K562 (cell line): ENCODE results near the gene VDR. TPM values are rescaled to one million over a fixed set of nuclear protein-coding genes. Genes with fewer than 3 reads are reported as not detected.

Source experiments
- BRF1 ChIP-seq: IDR thresholded peaks from 3 replicates; pipeline ENCODE4 v1.6.1; 2011; ENCODE audit warnings: borderline replicate concordance, mild to moderate bottlenecking; ENCODE audit not compliant: insufficient read length; ENCODE audit errors: extremely low read depth
- CREBBP ChIP-seq: IDR thresholded peaks from one replicate; pipeline ENCODE4 v1.6.1; 2012; ENCODE audit warnings: low read depth, mild to moderate bottlenecking, control low read depth, inconsistent platforms, low read length
- DDX20 ChIP-seq: fragments of 450-650 bp; IDR thresholded peaks from 2 replicates; pipeline ENCODE4 v1.6.1; 2016; ENCODE audit warnings: missing genetic modification characterization, low read depth, mild to moderate bottlenecking, missing compliant biosample characterization, moderate library complexity
- DIDO1 ChIP-seq: fragments of 450-650 bp; IDR thresholded peaks from 2 replicates; pipeline ENCODE4 v1.6.1; 2016; ENCODE audit warnings: low read depth, missing biosample characterization, missing genetic modification characterization
- EP400 ChIP-seq: fragments of 450-650 bp; IDR thresholded peaks from 2 replicates; pipeline ENCODE4 v1.6.1; 2017; ENCODE audit warnings: antibody characterized with exemption, mild to moderate bottlenecking, moderate library complexity
- HCFC1 ChIP-seq: IDR thresholded peaks from 2 replicates; pipeline ENCODE4 v1.6.1; 2012; ENCODE audit warnings: low read depth, low read length, improper control_type of control experiment
- HDAC2 ChIP-seq: fragments of 450-650 bp; IDR thresholded peaks from 2 replicates; pipeline ENCODE4 v1.6.1; 2016; ENCODE audit warnings: mild to moderate bottlenecking
- MEF2A ChIP-seq: IDR thresholded peaks from 2 replicates; pipeline ENCODE4 v1.6.1; 2011; ENCODE audit warnings: low read depth, mild to moderate bottlenecking, low read length, moderate library complexity; ENCODE audit not compliant: control insufficient read depth
- NFXL1 ChIP-seq: fragments of 450-650 bp; formaldehyde crosslinking; IDR thresholded peaks from 2 replicates; pipeline ENCODE4 v1.4.0; 2021; ENCODE audit warnings: mild to moderate bottlenecking
- POLR2AphosphoS2 ChIP-seq: IDR thresholded peaks from 2 replicates; pipeline ENCODE4 v1.6.1; 2012; ENCODE audit warnings: low read length, improper control_type of control experiment
- SP1 ChIP-seq: sonication (generic); formaldehyde crosslinking; IDR thresholded peaks from 2 replicates; pipeline ENCODE4 v1.8.1; 2022; ENCODE audit warnings: mild to moderate bottlenecking, missing genetic modification reagents
- TCF3 ChIP-seq: sonication (generic); formaldehyde crosslinking; IDR thresholded peaks from 2 replicates; pipeline ENCODE4 v1.4.0; 2020; ENCODE audit warnings: mild to moderate bottlenecking, missing genetic modification reagents
- ZNF174 ChIP-seq: fragments of 250-450 bp; sonication (Bioruptor Pico); IDR thresholded peaks from 2 replicates; pipeline ENCODE4 v1.4.0; 2020; ENCODE audit warnings: mild to moderate bottlenecking
- ZNF212 ChIP-seq: fragments of 450-650 bp; formaldehyde crosslinking; IDR thresholded peaks from 2 replicates; pipeline ENCODE4 v1.4.0; 2020; ENCODE audit warnings: mild to moderate bottlenecking
- ZNF232 ChIP-seq: sonication (generic); formaldehyde crosslinking; IDR thresholded peaks from 2 replicates; pipeline ENCODE4 v1.8.0; 2022; ENCODE audit warnings: mild to moderate bottlenecking, missing genetic modification reagents
- ZNF586 ChIP-seq: fragments of 450-650 bp; formaldehyde crosslinking; conservative IDR thresholded peaks from 2 replicates; pipeline ENCODE4 v1.4.0; 2020; ENCODE audit warnings: mild to moderate bottlenecking, moderate library complexity
- polyA plus RNA-seq, 8 experiments: library from polyadenylated mRNA; depleted of rRNA in 4 of 8; stranded (reverse) in 5 of 8; unstranded in 3 of 8; fragments of >200 nt; fragmentation: Nextera tagmentation in 2 of 8; fragmentation: Illumina TruSeq in 1 of 8; extraction: Ambion mirVana in 2 of 8; extraction: Trizol in 1 of 8; gene quantifications; 2 replicates each; pipeline versions ENCODE4 v1.2.1 to v1.2.3, GENCODE V29; 2011 to 2014; ENCODE audit warnings: inconsistent platforms in 1 of 8, missing spikeins in 1 of 8
- total RNA-seq, 7 experiments: library from RNA; depleted of rRNA in 6 of 7; stranded (reverse); fragments of >200 nt in 6 of 7; fragmentation: Illumina TruSeq in 2 of 7; extraction: Trizol in 2 of 7; gene quantifications; 2 replicates each; pipeline versions ENCODE4 v1.2.1 to v1.2.3, GENCODE V29; 2011 to 2021; ENCODE audit warnings: low replicate concordance in 1 of 7
- TF ChIP-seq, protein P1 (sequence below), 2 experiments: fragments of 450-650 bp; IDR thresholded peaks; 2 replicates each; pipeline ENCODE4 v1.6.1; 2016
- TF ChIP-seq, protein P2 (sequence below): conservative IDR thresholded peaks from 2 replicates; pipeline ENCODE4 v1.6.1; 2011; ENCODE audit warnings: low read depth, mild to moderate bottlenecking, low read length; ENCODE audit not compliant: control insufficient read depth
- TF ChIP-seq, protein P3 (sequence below): fragments of 450-650 bp; formaldehyde crosslinking; IDR thresholded peaks from 2 replicates; pipeline ENCODE4 v1.4.0; 2022; ENCODE audit warnings: mild to moderate bottlenecking, moderate library complexity
- TF ChIP-seq, protein P4 (sequence below): fragments of 450-650 bp; IDR thresholded peaks from 2 replicates; pipeline ENCODE4 v1.6.1; 2017; ENCODE audit warnings: antibody characterized with exemption
- TF ChIP-seq, protein P5 (sequence below): sonication (generic); formaldehyde crosslinking; IDR thresholded peaks from 2 replicates; pipeline ENCODE4 v1.8.0; 2022; ENCODE audit warnings: missing genetic modification reagents, mild to moderate bottlenecking, borderline replicate concordance

The VDR gene
- total and polyA plus RNA-seq, 9 of the 15 experiments (the other 6 are each of a cell fraction or from before 2014, with no cell fraction given), result 0.61 to 4.8 (median 2.0) TPM

DNA sequence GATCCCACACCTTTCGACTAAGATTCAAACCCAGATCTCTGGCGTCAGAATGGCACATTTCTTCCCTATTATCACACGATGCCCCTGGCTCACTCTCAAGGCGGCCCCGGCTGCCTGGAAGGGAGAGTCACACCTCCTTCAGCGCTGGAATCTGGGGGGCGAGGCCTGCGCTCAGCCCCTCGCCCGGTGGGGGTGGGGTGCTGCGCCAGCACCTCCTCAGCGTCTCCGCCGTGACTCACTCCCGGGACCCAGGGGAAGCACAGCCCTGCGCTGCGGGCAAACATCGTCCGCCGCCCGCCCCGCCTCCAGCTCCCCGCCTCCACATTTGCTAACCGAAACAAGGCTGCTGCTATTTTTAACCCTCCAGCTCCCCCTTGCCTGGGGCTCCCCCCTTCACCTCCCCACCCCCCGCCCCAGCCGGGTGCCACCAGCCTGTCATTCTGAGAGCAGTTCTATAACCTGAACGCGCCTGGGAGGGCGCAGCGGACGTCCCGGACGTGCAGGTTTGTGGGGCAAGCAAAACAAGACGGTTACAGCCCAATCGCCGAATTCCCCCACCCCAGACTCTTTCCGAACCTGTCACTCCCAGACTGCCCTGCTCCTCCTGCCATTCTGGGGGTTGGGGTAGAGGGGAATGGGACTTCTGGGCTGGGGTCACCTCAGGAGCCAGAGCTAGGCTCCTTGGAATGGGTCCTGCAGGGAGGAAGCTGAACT is 91.8 kb downstream of the VDR start (continued):
- TF ChIP-seq, protein P1, sequence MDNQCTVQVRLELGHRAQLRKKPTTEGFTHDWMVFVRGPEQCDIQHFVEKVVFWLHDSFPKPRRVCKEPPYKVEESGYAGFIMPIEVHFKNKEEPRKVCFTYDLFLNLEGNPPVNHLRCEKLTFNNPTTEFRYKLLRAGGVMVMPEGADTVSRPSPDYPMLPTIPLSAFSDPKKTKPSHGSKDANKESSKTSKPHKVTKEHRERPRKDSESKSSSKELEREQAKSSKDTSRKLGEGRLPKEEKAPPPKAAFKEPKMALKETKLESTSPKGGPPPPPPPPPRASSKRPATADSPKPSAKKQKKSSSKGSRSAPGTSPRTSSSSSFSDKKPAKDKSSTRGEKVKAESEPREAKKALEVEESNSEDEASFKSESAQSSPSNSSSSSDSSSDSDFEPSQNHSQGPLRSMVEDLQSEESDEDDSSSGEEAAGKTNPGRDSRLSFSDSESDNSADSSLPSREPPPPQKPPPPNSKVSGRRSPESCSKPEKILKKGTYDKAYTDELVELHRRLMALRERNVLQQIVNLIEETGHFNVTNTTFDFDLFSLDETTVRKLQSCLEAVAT (IDR thresholded peaks at IDR 0.05), result no peak; a peak in 1 of 4 replicates
- no peak for TF ChIP-seq POLR2AphosphoS2
- TF ChIP-seq CREBBP, result no peak
- peak; percentile 97 for TF ChIP-seq MEF2A
- no peak for TF ChIP-seq NFXL1
- TF ChIP-seq ZNF212 (CRISPR knock-in tag), result no peak
- TF ChIP-seq, protein P2, sequence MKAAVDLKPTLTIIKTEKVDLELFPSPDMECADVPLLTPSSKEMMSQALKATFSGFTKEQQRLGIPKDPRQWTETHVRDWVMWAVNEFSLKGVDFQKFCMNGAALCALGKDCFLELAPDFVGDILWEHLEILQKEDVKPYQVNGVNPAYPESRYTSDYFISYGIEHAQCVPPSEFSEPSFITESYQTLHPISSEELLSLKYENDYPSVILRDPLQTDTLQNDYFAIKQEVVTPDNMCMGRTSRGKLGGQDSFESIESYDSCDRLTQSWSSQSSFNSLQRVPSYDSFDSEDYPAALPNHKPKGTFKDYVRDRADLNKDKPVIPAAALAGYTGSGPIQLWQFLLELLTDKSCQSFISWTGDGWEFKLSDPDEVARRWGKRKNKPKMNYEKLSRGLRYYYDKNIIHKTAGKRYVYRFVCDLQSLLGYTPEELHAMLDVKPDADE, result peak; percentile 35; the same call in 1 of the 2 replicates
- TF ChIP-seq HCFC1, result 0 out of 2 replicates have a peak, but pooled peaks have one; percentile 3
- TF ChIP-seq DIDO1 (tag), result no peak
- TF ChIP-seq TCF3 (CRISPR knock-in tag), result no peak
- TF ChIP-seq EP400, result peak; percentile 28; the same call in 1 of the 2 replicates
- TF ChIP-seq, protein P3, sequence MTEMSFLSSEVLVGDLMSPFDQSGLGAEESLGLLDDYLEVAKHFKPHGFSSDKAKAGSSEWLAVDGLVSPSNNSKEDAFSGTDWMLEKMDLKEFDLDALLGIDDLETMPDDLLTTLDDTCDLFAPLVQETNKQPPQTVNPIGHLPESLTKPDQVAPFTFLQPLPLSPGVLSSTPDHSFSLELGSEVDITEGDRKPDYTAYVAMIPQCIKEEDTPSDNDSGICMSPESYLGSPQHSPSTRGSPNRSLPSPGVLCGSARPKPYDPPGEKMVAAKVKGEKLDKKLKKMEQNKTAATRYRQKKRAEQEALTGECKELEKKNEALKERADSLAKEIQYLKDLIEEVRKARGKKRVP, result peak; percentile 36; the same call in 1 of the 2 replicates
- no peak for TF ChIP-seq SP1 (CRISPR knock-in tag)
- TF ChIP-seq ZNF232, result no peak
- TF ChIP-seq, protein P4, sequence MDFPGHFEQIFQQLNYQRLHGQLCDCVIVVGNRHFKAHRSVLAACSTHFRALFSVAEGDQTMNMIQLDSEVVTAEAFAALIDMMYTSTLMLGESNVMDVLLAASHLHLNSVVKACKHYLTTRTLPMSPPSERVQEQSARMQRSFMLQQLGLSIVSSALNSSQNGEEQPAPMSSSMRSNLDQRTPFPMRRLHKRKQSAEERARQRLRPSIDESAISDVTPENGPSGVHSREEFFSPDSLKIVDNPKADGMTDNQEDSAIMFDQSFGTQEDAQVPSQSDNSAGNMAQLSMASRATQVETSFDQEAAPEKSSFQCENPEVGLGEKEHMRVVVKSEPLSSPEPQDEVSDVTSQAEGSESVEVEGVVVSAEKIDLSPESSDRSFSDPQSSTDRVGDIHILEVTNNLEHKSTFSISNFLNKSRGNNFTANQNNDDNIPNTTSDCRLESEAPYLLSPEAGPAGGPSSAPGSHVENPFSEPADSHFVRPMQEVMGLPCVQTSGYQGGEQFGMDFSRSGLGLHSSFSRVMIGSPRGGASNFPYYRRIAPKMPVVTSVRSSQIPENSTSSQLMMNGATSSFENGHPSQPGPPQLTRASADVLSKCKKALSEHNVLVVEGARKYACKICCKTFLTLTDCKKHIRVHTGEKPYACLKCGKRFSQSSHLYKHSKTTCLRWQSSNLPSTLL, result no peak
- TF ChIP-seq HDAC2, result peak; percentile 70; the same call in 1 of the 2 replicates
- TF ChIP-seq, protein P5, sequence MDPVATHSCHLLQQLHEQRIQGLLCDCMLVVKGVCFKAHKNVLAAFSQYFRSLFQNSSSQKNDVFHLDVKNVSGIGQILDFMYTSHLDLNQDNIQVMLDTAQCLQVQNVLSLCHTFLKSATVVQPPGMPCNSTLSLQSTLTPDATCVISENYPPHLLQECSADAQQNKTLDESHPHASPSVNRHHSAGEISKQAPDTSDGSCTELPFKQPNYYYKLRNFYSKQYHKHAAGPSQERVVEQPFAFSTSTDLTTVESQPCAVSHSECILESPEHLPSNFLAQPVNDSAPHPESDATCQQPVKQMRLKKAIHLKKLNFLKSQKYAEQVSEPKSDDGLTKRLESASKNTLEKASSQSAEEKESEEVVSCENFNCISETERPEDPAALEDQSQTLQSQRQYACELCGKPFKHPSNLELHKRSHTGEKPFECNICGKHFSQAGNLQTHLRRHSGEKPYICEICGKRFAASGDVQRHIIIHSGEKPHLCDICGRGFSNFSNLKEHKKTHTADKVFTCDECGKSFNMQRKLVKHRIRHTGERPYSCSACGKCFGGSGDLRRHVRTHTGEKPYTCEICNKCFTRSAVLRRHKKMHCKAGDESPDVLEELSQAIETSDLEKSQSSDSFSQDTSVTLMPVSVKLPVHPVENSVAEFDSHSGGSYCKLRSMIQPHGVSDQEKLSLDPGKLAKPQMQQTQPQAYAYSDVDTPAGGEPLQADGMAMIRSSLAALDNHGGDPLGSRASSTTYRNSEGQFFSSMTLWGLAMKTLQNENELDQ (CRISPR knock-in tag), result no peak
- no peak for TF ChIP-seq DDX20 (tag)
- TF ChIP-seq ZNF174 (CRISPR knock-in tag), result no peak
- TF ChIP-seq ZNF586 (CRISPR knock-in tag), result no peak
- no peak for TF ChIP-seq BRF1
